ENCODE results near the gene LZTS2. TPM values are rescaled to one million over a fixed set of nuclear protein-coding genes. Genes with fewer than 3 reads are reported as not detected.

The LZTS2 gene
- total RNA-seq, 1 experiment from 2014 or later, result 49.1 TPM

DNA sequence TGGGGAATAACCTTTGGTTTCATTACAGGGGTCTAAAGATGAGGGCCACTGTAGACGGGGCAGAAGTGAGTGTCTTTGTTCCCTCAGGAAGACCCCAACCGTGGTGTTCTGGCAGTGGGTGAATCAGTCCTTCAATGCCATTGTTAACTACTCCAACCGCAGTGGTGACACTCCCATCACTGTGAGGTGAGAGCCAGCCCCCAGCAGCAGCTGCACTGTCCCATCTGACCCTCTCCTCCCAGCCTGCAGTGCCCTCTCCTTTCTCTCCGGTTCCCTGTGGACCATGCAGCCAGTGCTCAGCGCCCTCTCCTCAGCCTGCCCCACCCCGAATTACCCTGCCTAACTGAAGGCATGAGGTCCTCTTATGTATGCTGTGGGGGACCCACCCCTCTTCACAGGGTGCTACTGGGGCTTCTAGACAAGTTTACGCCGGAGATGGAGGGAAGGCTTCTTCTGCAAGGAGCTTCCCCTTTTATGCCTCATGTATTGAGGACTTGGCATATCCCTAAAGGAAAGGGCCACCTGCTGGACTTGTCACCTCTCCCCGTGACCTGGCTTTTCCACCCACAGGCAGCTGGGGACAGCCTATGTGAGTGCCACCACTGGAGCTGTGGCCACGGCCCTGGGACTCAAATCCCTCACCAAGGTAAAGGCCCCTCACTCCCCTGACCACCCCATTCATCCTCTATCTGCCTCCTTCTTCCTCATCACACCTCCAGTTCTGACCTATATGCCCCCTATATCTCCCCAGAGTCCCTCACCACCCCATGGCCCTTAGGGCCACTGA lies 36.5 kb downstream of the LZTS2 start:
- no TSS peak for BruUV-seq (replicated peaks)
- CTCF ChIA-PET, result no interaction called here

DNA sequence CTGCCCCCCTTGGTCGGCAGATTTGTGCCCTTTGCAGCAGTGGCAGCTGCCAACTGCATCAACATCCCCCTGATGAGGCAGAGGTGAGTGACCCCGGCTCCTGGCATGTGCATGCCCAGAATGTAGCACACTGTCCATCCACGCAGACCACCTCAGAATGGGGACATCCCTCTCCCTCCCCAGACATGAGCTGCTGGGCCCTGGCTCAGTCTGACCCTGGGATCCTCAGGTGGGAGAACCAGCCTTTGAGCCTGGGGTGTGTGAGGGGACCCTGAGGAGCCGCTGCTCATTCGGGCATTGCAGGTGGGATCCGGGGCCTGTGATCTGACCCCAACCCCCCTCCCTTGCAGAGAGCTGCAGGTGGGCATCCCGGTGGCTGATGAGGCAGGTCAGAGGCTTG lies 37.1 kb downstream of the LZTS2 start:
- TF ChIP-seq, protein P1, sequence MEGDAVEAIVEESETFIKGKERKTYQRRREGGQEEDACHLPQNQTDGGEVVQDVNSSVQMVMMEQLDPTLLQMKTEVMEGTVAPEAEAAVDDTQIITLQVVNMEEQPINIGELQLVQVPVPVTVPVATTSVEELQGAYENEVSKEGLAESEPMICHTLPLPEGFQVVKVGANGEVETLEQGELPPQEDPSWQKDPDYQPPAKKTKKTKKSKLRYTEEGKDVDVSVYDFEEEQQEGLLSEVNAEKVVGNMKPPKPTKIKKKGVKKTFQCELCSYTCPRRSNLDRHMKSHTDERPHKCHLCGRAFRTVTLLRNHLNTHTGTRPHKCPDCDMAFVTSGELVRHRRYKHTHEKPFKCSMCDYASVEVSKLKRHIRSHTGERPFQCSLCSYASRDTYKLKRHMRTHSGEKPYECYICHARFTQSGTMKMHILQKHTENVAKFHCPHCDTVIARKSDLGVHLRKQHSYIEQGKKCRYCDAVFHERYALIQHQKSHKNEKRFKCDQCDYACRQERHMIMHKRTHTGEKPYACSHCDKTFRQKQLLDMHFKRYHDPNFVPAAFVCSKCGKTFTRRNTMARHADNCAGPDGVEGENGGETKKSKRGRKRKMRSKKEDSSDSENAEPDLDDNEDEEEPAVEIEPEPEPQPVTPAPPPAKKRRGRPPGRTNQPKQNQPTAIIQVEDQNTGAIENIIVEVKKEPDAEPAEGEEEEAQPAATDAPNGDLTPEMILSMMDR (conservative IDR thresholded peaks at IDR 0.05; ENCODE audit: low read depth, low read length), result no peak
- TF ChIP-seq EZH2 (IDR thresholded peaks at IDR 0.05; ENCODE audit: borderline replicate concordance, low read depth, low read length, poor library complexity, severe bottlenecking), result no peak
- no TSS peak for BruUV-seq (replicated peaks)
- Histone ChIP-seq H3K36me3 (ENCODE audit: insufficient read depth, low read length, poor library complexity, severe bottlenecking) (no peaks in the 10 kb centered on the region), H3K27me3 (replicated peaks; ENCODE audit: insufficient read depth, low read depth, low read length, poor library complexity) (no peaks in the 10 kb centered on the region), H3K27ac (ENCODE audit: low read depth, low read length, poor library complexity, severe bottlenecking) (no peak overlapping the region), H3K4me1 (ENCODE audit: insufficient read depth, low read length, poor library complexity, severe bottlenecking) (peaks cover 17% of the 10 kb centered on the region), H3K9me3 (ENCODE audit: low read depth, low read length, poor library complexity, severe bottlenecking) (no peaks in the 10 kb centered on the region), H3K4me3 (ENCODE audit: low read depth, low read length, poor library complexity, severe bottlenecking) (no peak overlapping the region)
- intact Hi-C loops (cut with micrococcal nuclease; ENCODE audit: unreplicated experiment), result no loop called here
- ChIA-PET POLR2A (ENCODE audit: low non-redundant PET) (no interaction called here), CTCF (interaction anchor here (0.5 kb wide), 1 partner anchor 23 kb away, joined by 4 read pairs; no protein-coding TSS in a partner anchor)
- no peak for DNase-seq (ENCODE audit: low spot score)

More for the DNA sequence above, 36.5 kb downstream of the LZTS2 start:
- TF ChIP-seq EZH2 (IDR thresholded peaks at IDR 0.05; ENCODE audit: borderline replicate concordance, low read depth, low read length, poor library complexity, severe bottlenecking), result no peak
- TF ChIP-seq, protein P1 (conservative IDR thresholded peaks at IDR 0.05; ENCODE audit: low read depth, low read length), result no peak
- peaks cover 14% of the 10 kb centered on the region for H3K4me1 ChIP-seq (ENCODE audit: insufficient read depth, low read length, poor library complexity, severe bottlenecking)
- DNase-seq (ENCODE audit: low spot score), result no peak
- POLR2A ChIA-PET (ENCODE audit: low non-redundant PET), result no interaction called here
- no peaks in the 10 kb centered on the region for H3K36me3 ChIP-seq (ENCODE audit: insufficient read depth, low read length, poor library complexity, severe bottlenecking)
- no peak overlapping the region for H3K27ac ChIP-seq (ENCODE audit: low read depth, low read length, poor library complexity, severe bottlenecking)
- no peaks in the 10 kb centered on the region for H3K9me3 ChIP-seq (ENCODE audit: low read depth, low read length, poor library complexity, severe bottlenecking)
- H3K27me3 ChIP-seq (replicated peaks; ENCODE audit: insufficient read depth, low read depth, low read length, poor library complexity), result no peaks in the 10 kb centered on the region
- intact Hi-C loops (cut with micrococcal nuclease; ENCODE audit: unreplicated experiment), result no loop called here
- H3K4me3 ChIP-seq (ENCODE audit: low read depth, low read length, poor library complexity, severe bottlenecking), result no peak overlapping the region

DNA sequence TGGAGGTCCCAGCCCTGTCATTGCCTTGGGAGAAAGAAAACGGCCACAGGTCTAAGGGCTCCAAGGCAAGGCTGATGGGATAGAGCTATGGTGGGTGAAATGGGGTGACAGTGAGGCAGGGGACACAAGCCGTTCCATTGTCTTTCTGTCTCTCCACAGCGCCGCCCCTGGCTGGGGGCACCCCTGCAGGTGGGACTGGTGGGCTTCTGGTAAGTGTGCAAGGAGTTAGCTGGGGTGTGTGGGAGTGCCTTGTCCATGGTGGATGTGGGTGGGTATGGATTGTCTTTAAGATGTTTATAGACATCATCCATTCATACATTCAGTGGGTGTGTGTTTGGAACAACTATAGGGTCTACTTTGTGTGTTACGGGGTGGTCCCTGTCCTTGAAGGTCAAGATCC lies 38.9 kb downstream of the LZTS2 start:
- ChIA-PET CTCF (no interaction called here), POLR2A (ENCODE audit: low non-redundant PET) (no interaction called here)
- TF ChIP-seq EZH2 (IDR thresholded peaks at IDR 0.05; ENCODE audit: borderline replicate concordance, low read depth, low read length, poor library complexity, severe bottlenecking), result no peak
- TF ChIP-seq, protein P1 (conservative IDR thresholded peaks at IDR 0.05; ENCODE audit: low read depth, low read length), result peak; percentile 21; the same call in 1 of the 2 replicates
- Histone ChIP-seq H3K36me3 (ENCODE audit: insufficient read depth, low read length, poor library complexity, severe bottlenecking) (no peaks in the 10 kb centered on the region), H3K4me1 (ENCODE audit: insufficient read depth, low read length, poor library complexity, severe bottlenecking) (peaks cover 23% of the 10 kb centered on the region), H3K27ac (ENCODE audit: low read depth, low read length, poor library complexity, severe bottlenecking) (no peak overlapping the region), H3K9me3 (ENCODE audit: low read depth, low read length, poor library complexity, severe bottlenecking) (no peaks in the 10 kb centered on the region), H3K4me3 (ENCODE audit: low read depth, low read length, poor library complexity, severe bottlenecking) (no peak overlapping the region), H3K27me3 (replicated peaks; ENCODE audit: insufficient read depth, low read depth, low read length, poor library complexity) (no peaks in the 10 kb centered on the region)
- no peak for DNase-seq (ENCODE audit: low spot score)
- intact Hi-C loops (cut with micrococcal nuclease; ENCODE audit: unreplicated experiment), result no loop called here
- no TSS peak for BruUV-seq (replicated peaks)
